Skin of body (tissue), 2 donors: ENCODE results near the gene LIMA1. TPM values are rescaled to one million over a fixed set of nuclear protein-coding genes. Genes with fewer than 3 reads are reported as not detected.
"Not testable (repeated sequence)": the region's sequence is repeated elsewhere in the genome, so short reads cannot be mapped to it uniquely, and the experiment has no call there.

Experiments used
- DNase-seq: peaks from one replicate; lab custom pipeline; 2025; lab: John Stamatoyannopoulos, UW
- total RNA-seq: library from RNA; depleted of rRNA; stranded (reverse); fragments of >200 nt; gene quantifications from one replicate; pipeline ENCODE4 v1.2.3, GENCODE V29; 2014

The LIMA1 gene
- 84.0 TPM for total RNA-seq

DNA sequence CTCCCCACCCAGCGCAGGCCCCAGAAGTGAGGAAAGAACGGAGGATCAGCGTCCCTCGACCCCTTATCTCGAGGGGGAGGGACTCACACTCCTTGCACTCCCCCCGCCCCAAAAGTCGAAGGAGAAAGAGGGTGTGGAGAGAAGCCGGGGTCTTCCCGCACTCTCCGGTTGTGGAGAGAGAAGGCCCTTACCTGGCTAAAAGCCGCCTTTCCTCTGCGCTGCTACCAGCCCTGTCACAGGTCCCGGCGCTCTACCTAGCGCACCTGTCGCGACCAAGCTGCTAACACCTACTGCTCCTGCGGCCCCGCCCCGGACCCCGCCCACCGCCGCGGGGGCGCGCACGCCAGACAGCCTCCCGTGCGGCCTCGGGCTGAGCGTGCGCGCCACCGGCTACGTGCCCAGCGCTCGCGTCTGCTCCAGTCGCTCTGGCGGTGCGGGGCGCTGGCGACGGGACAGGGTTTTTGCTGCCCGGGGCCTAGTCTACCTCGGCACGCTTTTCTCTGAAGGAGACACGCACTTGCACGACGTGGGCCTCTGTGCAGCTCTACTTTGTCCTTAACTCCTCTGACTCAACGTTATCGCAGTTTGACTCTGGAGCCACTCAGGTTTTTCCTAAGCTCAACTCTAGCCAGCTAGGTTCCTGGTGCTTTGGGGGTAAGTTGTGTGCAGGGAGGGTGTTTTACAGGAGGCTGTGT lies at the start of gene LIMA1:
Gene LIMA1, minus strand, starts transcription at position 292 of the 695 bp plus-strand sequence. CDS start 34,769 bp downstream, outside the sequence.
- DNase-seq: peak; percentile 87

DNA sequence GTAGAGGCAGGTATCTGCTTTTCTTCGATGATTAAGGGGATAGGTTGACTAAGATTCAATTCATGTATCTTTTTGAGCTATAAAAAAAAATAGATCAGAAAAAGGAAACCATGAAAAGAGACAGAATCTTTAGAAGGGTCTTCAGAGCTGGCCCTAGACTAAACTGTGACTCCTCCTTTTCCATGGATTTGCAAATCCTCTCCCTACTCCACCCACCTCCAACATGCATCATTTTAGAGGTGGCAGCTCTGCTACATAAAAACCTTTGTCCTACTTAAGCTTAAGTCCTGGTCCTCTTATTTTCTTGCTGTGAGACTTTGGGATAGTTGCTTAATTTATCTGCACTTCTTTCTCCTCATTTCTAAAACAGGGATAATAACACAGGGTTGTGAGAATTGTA lies 48.4 kb upstream of the LIMA1 start:
- no peak for DNase-seq

DNA sequence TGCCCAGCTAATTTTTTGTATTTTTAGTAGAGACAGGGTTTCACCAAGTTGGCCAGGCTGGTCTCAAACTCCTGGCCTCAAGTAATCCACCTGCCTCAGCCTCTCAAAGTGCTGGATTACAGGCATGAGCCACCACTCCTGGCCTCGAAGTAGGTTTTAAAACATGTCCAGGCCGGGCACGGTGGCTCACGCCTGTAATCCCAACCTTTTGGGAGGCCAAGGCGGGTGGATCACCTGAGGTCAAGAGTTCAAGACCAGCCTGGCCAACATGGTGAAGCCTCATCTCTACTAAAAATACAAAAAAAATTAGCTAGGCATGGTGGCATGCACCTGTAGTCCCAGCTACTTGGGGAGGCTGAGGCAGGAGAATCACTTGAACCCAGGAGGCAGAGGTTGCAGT lies 45.3 kb upstream of the LIMA1 start:
- DNase-seq: not testable (repeated sequence)

DNA sequence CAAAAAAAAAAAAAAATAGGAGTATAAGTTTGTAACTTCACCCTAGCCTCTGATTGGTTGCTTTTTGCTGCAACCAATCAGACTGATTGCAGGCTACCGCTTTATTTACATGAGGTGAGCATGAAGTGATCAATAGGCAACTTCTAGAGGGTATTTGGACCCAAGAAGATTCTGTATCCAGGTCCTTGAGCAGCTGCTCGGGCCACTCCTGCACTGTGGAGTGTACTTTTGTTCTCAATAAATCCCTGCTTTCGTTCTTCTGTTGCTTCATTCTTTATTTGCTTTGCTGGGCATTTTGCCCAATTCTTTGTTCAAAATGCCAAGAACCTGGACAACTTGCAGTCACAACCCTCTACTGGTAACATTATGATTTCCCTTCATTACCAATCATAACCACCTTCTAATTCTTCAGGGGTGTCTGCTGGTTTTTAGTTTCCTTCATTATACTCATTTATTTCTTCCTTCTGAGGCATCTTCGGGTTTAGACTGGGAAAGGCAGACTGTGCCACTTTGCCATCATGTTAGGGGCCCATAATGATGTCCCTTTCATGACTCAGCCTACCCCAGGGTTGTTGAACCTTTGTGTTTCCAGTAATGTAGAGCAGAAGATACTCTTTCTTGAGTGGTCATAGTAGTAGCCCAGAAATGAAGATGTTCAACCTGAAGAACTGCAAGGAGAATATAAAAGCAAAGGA lies 43.4 kb upstream of the LIMA1 start:
- DNase-seq: no peak

DNA sequence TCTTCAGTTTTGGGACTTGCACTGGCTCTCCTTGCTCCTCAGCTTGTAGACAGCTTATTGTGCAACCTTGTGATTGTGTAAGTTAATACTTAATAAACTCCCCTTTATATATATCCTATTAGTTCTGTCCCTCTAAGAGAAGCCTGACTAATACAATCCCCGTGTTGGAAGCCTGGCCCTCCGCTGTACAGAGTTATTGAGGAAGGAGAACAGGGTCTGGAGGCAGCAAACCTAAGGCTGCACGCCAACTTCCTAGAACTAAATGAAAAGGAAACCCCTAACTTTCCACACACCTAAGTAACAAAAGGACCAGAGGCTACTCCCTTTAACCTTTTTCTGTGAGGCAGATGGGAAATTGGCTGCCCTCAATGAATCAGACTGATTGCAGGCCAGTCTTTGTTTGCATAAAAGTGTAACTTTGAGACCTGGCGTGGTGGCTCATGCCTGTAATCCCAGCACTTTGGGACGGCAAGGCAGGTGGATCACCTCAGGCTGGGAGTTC lies 42.6 kb upstream of the LIMA1 start:
- no peak for DNase-seq

DNA sequence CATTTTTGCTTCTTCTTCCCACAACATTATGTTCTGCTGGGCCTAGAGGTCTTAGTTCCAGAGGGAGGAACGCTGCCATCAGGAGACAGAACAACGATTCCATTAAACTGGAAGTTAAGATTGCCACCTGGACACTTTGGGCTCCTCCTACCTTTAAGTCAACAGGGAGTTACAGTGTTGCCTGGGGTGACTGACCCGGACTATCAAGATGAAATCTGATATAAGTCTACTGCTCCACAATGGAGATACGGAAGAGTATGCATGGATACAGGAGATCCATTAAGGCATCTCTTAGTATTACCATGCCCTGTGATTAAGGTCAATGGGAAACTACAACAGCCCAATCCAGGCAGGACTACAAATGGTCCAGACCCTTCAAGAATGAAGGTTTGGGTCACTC lies 41.5 kb upstream of the LIMA1 start:
- DNase-seq: not testable (repeated sequence)

DNA sequence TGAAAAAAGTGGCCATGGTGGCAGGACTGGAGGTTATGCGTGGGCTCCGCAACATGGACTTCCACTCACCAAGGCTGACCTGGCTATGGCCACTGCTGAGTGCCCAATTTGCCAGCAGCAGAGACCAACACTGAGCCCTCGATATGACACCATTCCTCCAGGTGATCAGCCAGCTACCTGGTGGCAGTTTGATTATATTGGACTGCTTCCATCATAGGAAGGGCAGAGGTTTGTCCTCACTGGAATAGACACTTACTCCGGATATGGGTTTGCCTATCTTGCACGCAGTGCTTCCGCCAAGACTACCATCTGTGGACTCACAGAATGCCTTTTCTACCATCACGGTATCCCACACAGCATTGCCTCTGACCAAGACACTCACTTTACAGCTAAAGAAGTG lies 40.8 kb upstream of the LIMA1 start:
- DNase-seq: not testable (repeated sequence)

DNA sequence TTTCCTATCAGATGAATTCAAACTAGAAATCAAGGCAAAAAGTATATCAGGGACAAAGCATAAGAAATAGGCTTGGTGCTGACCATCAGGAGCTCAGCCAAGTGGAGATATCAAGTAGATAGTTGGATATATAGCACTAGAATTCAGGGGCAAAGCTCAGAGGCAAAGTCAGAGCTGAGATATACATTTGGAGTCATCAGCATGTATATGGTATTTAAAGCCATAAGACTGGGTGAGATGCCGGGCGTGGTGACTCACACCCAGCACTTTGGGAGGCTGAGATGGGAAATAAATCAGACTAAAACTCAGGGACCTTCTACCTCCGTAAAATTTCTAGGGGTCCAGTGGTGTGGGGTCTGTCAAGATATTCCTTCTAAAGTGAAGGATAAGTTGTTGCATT lies 38.9 kb upstream of the LIMA1 start:
- no peak for DNase-seq

DNA sequence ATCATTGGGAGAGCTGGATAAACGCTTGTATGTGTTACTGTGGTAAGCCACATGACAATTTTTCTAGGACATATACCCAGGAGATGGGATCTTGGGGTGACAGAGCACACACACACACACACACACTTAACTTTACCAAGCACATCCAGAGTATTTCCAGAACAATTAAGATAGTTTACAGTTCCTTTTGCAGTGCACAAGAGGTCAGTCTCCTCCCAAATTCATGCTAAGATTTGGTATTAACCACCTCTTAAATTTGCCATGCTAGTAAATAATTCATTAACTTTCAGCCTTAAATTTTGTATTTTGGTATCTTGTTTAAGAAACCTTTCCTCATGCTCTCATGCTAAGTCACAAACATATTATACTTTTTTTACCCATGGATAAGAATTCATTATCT lies 33.9 kb upstream of the LIMA1 start:
- DNase-seq: no peak

DNA sequence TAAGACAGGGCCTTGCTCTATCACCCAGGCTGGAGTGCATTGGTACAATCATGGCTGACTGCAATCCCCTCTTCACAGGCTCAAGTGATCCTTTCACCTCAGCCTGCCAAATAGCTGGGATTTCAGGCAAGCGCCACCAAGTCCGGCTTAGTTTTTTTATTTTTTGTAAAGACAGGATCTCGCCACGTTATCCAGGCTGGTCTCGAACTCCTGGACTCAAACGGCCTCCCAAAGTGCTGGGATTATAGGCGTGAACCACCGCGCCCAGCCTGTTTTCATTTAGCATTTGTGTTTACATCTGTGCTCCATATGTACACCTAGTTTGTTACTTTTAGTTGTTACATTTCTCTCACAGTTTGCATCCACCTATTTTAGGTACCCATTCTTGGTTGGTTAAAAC lies 32.5 kb upstream of the LIMA1 start:
- DNase-seq: no peak

DNA sequence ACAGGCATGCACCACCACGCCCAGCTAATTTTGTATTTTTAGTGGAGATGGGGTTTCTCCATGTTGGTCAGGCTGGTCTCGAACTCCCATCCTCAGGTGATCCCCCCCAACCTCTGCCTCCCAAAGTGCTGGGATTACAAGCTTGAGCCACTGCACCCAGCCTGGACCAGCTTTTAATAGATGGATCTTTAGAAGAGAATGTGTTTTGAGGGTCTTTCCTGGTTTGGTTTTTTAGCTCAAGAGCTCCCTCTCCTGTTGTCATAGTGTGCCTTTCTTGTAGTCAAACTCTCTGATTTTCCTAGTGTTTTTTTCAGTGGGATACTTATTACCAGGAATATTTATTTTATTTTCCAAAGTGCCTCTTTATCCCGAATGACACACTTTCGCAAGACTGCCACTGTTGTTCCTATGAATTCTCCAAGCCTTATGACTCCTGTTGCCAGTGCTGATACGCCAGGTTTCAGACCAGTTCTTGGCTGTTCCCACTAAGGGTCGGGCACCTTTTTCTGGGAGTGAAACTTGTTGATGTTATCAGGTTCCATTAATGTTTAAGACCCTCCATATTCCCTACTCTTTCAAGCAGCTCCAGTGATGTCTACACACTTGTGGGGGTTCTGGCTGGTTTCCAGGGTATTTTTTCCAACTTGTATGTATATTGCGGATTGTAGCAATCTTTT lies 31.5 kb upstream of the LIMA1 start:
- peak; percentile 52 for DNase-seq

DNA sequence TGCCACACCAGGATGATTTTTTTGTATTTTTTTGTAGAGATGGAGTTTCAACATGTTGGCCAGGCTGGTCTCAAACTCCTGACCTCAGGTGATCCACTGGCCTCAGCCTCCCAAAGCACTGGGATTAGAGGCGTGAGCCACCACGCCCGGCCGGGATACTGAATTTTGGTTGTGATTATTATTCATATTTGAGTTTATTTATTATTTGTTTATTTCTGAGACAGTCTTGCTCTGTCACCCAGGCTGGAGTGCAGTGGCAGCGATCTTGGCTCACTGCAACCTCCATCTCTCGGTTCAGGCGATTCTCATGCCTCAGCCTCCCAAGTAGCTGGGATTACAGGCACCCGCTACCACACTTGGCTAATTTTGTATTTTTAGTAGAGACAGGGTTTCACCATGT lies 30.7 kb upstream of the LIMA1 start:
- not testable (repeated sequence) for DNase-seq

DNA sequence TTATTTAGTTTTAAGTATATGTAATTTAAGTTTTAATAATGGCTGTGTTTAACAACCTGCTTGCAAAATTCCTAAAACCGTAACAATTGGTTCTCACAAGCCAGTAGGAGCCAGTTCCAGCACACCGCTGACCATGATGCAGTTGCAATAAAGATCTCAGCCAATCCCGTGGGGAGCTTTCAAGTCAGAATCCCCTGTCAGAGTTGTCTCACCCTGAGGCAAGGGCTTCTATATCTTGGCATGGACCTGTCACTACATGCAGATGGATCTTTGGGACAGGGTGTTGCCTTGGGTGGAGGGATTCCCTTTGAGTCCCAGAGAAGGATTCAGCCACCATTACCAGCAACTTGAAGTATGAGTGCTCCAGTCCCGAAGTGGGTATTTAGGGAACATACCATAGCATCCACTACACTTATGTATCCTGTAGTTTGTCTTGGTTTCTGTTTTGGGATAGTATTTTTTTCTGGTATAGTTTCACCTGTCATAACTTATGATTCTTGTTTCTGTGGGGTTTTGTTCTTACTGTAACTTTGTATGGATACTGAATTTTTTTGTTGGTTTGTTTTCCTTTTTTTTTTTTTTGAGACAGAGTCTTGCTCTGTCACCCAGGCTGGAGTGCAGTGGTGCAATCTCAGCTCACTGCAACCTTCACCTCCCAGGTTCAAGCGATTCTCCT lies 30.1 kb upstream of the LIMA1 start:
- no peak for DNase-seq

DNA sequence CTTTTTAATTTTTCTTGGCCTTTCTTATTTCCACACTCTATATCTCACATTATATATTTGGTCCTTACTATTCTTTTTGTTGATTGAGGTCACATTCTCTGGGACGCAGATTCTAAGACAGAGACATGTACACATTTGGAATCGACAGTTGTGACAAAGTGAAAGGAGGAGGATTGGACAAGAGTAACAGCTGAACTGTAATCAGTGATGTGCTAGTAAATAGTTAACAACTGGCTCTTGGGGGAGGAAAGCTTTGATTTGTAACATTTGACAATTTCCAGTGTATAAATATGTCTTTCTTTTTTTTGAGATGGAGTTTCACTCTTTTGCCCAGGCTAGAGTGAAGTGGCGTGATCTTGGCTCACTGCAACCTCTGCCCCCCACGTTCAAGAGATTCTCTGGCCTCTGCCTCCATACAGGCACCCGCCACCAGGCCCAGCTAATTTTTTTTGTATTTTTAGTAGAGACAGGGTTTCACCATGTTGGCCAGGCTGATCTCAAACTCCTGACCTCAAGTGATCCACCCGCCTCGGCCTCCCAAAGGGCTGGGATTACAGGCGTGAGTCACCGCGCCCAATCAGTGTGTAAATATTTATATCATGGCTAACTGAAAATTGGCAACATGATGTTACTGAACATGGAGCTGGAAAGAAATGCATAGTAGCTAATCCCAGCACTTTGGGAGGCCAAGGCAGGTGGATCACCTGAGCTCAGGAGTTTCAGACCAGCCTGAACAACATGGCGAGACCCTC lies 28.7 kb upstream of the LIMA1 start:
- DNase-seq: not testable (repeated sequence)

DNA sequence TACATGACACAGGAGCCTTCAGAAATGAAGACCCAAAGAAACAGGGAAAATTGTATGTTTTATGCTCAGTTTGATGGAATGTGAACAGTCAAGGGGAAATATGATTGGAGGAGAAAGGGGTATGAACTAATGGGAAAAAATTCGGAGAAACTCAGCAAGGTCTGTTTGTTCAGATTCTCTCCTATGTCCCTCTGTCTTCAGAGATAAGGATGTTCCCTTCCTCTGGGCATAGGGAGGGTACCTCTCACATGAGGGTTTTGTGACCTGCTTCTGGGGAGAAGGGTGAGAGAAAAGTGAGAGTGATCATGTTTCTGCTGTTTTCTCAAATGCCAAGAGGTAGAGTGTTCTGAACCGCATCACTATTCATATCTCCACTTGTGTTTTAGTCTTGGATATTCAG lies 26.6 kb upstream of the LIMA1 start:
- DNase-seq: no peak

DNA sequence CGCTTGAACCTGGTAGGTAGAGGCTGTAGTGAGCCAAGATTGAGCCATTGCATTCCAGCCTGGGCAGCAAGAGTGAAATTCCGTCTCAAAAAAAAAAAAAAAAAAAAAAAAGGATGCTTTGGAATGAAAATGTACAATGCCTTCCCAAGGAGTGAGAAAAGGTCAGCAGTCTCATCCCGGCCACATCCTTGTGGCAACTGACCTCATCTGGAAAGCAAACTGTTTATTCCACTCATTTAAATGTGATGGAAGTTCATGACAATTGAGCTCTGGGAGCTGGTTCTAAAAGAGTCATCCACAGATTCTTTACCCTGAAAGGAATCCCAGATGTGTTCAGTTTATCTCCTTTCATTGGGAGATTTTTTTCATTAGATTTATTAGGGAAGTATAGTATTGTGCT lies 19.4 kb upstream of the LIMA1 start:
- DNase-seq: no peak

DNA sequence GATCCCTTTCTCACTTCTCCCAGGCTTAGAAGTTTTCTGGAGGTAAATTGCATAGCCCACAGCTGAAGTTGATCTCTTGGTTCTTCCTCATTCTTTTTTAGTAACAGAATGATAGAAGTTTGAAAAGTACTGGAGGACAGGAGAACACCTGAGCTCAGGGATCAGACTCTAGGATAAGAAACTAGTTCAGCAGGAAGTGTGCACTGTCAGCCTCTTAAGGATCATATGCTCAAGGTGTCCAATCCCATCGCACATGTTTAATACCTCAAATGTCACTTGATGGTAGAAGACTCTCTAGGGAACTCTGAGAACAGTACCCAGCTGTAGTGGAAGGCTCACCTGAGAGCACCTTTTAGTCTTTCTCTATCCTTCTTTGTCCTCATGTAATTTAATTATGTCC lies 14.7 kb upstream of the LIMA1 start:
- no peak for DNase-seq

DNA sequence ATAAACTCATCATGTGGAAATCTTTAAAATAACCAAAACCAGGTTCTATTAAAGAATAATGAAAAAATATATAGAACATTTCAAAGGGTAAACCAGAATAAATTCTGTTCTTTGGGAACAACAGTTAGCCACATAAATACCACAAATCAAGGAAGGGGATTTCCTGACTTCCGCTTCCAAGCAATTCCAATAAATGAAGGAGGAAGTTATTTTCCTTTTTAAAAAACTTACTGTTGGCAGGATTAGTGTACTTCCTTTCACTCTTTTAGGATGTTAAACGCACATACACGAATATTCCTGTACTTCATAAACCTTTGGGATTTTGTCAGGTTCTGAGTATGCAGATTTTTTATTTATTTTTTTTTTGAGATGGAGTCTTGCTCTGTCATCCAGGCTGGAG lies 13.7 kb upstream of the LIMA1 start:
- no peak for DNase-seq

DNA sequence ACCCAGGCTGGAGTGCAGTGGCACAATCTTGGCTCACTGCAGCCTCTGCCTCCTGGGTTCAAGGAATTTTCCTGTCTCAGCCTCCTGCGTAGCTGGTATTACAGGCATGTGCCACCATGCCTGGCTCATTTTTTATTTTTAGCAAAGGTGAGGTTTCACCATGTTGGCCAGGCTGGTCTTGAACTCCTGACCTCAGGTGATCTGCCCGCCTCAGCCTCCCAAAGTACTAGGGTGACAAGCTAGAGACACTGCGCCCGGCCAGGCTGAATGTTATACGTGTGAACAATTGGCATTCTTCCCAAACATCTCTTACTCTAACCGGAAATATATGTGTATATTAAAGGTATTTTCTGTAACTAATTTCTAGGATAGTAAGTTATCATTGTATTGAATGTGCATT lies 13.2 kb upstream of the LIMA1 start:
- no peak for DNase-seq

DNA sequence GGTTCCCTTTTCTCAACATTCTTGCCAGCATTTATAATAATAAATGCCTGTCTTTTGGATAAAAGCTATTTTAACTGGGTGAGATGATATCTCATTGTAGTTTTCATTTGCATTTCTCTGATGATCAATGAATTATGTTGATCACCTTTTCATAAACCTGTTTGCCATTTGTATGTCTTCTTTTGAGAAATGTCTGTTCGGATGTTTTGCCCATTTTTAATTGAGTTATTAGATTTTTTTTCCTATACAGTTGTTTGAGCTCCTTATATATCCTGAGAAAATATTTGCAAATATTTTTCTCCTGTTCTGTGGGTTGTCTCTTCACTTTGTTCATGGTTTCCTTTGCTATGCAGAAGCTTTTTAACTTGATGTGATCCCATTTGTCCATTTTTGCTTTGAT lies 8.1 kb upstream of the LIMA1 start:
- no peak for DNase-seq

DNA sequence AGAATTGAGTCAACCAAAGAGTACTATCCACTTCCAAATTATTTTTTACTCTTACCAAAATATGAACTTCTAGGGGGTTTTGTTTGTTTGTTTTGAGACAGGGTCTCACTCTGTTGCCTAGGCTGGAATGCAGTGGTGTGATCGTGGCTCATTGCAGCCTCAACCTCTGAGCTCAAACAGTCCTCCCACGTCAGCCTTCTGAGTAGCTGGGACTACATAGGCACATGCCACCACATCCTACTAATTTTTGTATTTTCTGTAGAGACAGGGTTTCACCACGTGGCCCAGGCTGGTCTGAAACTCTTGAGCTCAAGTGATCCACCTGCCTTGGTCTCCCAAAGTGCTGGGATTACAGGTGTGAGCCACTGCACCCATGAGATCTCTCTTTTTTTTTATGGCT lies 7.4 kb upstream of the LIMA1 start:
- DNase-seq: not testable (repeated sequence)
